ENCODE data around the gene CEP170B. TPM values are rescaled to one million over a fixed set of nuclear protein-coding genes. Genes with fewer than 3 reads are reported as not detected.
"Not testable (repeated sequence)": the region's sequence is repeated elsewhere in the genome, so short reads cannot be mapped to it uniquely, and the experiment has no call there.

Gene CEP170B
- total RNA-seq, 1 experiment from 2014 or later = 13.6 TPM

DNA sequence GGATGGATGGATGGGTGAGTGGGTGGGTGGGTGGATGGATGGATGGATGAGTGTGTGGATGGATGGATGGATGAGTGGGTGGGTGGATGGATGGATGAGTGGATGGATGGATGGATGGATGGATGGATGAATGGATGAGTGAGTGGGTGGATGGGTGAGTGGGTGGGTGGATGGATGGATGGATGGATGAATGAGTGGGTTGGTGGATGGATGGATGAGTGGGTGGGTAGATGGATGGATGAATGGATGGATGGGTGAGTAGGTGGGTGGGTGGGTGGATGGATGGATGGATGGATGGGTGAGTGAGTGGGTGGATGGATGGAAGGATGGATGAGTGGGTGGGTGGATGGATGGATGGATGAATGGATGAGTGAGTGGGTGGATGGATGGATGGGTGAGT is 25.2 kb downstream of the CEP170B start:
- not testable (repeated sequence) for H3K4me3 ChIP-seq, DNase-seq, H3K27me3 ChIP-seq, H3K36me3 ChIP-seq, H3K9me3 ChIP-seq

DNA sequence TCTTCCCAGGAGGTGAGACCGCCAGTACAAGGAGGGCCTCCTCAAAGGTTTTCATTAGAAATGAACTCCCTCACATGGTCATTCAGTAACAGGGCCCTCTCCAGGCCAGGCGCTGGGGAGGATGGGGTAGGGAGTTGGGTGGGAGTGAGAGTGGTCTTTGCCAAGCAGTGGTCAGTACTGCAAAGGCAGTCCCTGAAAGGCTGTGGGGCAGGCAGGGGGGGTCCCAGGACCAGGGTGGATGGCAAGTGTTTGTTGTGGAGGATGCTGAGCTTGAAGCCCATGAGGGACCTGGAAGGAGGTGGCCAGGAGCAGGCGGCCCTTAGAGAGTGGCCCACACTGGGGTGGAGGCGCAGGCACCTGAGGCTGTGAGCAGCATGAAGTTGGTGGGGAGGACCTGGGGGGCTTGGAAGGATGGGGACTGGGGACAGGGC is 26.1 kb downstream of the CEP170B start:
- Histone ChIP-seq H3K9me3 (no peaks in the 10 kb centered on the region), H3K36me3 (no peaks in the 10 kb centered on the region; the same call in 1 of the 2 replicates), H3K4me3 (no peak overlapping the region), H3K27me3 (no peaks in the 10 kb centered on the region)
- no peak for DNase-seq

DNA sequence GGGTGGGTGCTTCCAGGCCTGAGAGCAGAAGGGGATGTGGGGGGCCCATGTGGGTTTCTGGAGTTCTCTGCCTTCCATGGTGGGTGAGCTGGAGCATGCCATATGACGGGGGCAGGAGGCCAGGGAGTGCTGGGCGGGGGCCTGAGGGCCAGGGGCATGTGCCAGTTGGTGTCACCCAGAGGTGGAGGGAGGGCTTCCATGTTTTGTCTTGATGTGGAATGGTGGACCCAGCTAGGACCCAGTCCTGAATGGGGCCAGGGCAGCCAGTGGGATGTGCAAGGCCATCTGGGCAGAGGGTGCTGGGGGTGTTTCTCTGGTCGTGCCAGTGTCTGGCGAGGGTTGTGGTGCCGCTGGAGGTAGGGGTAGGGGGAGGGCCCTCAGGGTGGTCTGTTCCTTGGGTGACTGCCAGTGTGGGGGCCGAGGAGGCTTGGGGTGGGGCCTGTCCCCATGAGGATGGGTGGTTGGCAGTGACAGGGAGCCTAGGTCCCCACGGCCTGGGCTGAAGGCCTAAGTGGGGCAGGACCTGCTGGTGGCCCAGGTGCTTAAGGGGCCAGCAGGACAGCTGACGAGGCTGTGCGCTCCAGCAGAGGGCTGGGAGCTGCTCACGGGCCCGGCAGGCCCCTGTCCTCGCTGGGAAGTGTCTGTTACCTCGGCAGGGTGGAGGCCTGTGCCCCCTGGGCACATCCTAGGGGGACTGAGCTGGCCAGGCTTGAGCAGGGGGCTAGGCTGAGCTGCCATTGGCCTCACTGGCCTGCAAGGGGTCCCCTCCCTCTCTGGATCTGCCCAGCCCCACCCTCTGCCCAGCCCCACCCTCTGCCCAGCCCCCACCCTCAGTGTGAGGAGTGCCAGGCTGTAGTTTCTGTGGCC is 26.8 kb downstream of the CEP170B start:
- H3K36me3 ChIP-seq = no peaks in the 10 kb centered on the region
- DNase-seq = no peak
- no peaks in the 10 kb centered on the region for H3K27me3 ChIP-seq
- no peak overlapping the region for H3K4me3 ChIP-seq
- no peaks in the 10 kb centered on the region for H3K9me3 ChIP-seq

DNA sequence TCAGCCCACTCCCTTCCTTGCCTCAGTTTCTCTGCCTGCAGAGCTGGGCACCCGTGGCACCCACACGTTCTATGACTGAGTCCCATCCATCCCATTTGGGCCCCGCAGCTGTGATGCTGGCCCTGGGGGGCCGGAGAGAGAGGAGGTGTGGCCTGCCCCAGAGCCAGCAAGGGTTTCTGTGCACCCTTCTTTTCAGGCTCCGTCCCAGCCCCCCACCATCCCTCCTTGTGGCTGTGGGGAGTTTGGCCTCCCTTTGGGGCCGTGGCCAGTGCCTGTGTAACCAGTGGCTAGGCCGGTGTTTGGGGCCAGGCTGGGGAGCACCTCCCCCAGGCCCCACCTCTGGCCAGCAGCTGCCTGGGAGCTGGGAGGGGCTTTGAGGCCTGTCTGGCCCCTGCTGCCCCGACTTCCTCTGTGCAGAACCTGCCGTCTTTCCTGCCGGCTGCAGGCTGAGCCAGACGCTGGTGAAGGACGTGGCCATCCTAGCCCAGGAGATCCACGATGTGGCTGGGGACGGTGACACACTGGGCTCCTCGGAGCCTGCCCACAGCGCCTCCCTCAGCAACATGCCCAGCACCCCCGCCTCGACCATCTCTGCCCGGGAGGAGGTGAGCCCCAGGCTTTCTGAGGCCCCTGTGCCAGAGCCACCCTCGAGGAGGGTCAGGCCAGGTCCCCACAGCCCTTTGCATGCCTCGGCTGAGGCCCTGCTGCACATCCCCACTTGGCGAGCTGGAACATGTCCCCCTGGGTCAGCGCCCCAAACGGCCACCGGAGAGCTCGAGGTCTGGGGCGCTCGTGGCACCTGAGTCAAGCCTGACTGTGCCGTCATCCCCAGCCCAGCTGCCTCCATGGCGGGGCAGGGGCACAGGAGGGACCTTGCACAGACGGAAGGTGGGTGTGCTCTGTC is 27.7 kb downstream of the CEP170B start:
- Histone ChIP-seq H3K27me3 (no peaks in the 10 kb centered on the region), H3K9me3 (no peaks in the 10 kb centered on the region), H3K4me3 (no peak overlapping the region), H3K36me3 (no peaks in the 10 kb centered on the region)
- DNase-seq = no peak

DNA sequence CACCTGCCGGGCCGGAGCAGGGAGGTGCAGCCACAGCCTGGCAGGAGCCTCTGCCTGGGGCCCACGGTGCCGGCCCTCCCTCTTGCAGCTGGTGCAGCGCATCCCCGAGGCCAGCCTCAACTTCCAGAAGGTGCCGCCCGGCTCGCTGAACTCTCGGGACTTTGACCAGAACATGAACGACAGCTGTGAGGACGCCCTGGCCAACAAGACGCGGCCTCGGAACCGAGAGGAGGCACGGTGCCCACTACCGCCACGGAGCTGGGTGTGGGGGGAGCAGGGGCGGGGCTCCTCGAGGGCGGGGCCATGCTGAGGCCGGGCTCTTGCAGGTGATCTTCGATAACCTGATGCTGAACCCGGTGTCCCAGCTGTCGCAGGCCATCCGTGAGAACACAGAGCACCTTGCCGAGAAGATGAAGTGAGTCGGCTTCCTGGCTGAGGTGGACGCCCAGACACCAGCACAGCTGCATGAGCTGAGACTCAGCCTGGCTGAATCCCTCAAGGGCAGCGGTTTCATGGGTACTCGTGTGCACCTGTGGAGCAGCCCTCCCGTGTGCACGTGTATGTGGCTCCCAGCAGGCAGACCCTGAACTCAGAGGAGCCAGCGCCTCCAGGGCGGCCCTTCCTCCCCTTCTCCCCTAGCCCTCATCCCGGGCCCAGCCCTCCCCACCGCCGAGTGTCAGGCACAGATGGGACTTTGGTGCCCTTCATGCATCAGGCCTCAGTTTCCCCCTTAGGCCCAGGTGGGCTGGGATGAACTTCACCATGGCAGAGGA is 28.6 kb downstream of the CEP170B start:
- DNase-seq = no peak

DNA sequence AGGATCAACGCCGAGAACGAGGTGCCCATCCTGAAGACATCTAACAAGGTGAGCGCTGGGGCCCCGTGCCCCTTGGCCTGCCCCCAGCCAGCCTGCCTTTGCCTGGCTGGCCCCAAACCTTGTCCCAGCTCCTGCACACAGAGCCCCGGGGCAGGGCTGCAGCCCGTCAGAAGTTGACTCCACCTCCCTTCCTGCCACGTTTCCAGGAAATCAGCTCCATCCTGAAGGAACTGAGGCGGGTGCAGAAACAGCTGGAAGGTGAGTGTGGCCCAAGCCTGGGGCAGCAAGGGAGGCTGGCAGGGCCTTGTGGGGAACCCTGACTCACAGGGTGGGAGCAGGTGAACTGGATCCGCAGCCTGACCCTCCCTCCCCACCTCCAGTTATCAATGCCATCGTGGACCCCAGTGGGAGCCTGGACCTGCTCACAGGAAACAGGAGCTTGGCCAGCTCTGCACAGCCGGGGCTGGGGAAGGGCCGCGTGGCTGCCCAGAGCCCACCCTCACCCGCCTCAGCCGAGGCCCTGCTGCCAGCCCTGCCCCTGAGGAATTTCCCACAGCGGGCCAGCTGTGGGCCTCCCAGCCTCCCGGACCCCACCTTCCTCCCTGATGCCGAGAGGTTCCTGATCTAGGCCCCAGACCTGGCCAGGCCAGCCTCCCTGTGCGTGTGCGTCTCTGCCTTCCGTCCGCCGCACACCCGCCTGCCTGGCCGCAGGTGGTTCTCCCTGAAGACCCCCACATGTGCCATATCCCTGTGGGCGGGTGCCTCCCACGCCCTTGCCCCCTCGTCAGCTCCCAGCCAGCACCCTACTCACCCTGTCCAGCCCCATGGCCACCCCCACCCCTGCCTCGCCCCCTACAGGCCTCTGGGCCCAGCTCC is 29.5 kb downstream of the CEP170B start:
- H3K36me3 ChIP-seq = no peaks in the 10 kb centered on the region
- H3K4me3 ChIP-seq = no peak overlapping the region
- no peaks in the 10 kb centered on the region for H3K27me3 ChIP-seq
- H3K9me3 ChIP-seq = no peaks in the 10 kb centered on the region
- no peak for DNase-seq

More for the DNA sequence above, 28.6 kb downstream of the CEP170B start:
- Histone ChIP-seq H3K4me3 (no peak overlapping the region), H3K36me3 (no peaks in the 10 kb centered on the region), H3K27me3 (no peaks in the 10 kb centered on the region), H3K9me3 (no peaks in the 10 kb centered on the region)

DNA sequence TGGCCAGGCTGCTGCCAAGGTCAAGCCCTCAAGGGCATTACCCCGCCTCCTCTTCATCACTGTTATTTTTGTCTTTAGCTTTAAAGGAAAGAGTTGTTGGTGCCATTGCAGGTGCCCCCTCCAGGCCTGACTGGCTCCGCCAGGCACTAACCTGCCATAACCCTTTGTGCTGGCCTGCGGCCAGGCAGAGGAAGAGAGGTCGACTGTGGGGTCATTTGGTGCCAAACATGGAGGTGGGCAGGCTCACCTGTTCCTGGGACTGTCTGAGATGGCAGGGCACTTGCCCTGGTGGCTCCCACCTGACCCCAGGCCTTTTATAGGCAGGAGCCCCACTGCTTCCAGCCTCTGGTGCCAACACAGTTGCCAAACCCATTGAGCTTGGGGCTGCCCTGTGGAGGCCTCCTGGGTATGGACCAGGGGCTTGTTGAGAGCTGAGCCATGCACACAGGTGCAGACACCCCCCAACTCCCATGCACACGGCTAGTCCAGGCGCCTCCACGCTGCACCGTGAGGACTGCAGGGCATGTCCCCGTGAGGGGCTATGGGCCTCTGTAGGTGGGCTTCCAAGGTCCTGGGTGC is 30.2 kb downstream of the CEP170B start:
- no peaks in the 10 kb centered on the region for H3K9me3 ChIP-seq
- H3K4me3 ChIP-seq = no peak overlapping the region
- H3K27me3 ChIP-seq = no peaks in the 10 kb centered on the region
- DNase-seq = no peak
- no peaks in the 10 kb centered on the region for H3K36me3 ChIP-seq

DNA sequence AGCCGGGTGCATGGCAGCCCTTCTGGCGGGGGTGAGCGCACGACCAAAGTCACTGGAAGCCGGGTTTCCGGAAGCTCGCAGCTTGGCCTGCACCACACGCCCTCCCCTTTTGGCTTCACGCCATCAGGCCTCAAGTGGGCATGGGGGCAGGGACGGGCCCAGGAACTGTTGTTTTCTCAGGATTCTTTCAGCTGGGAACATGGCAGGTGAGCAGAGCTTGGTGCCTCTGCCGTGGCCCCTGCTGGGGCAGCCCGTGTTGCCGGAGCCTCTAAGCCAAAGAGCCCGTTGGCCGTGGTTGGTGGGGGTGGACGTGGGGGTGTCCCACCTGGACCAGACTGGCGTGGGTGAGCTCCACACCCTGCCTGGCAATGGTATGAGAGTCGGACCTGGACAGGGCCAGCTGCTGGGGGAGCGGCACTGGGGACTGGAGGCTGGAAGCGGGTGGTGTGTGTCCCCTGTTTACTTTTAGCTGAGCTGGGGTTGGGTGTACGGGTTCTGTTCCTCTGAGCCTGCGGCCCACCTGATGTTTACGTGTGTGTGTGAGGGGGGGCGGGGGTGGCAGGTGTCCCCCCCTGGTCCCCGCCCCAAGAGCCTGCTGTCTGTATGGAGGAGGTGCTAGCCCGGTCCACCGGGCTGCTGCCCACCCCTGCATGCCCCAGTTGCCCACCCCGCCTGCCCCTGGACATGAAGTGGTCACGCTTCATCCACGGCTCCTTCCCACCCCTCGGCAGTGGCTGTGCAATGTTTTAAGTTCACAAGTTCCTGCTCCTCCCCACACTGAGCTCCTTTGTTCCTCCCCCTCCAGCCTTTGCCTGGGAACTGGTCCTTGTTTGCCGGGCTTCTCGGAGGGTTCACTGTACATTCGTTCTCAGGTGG is 31.0 kb downstream of the CEP170B start:
- no peak for DNase-seq
- Histone ChIP-seq H3K9me3 (no peaks in the 10 kb centered on the region), H3K36me3 (no peaks in the 10 kb centered on the region), H3K4me3 (no peak overlapping the region), H3K27me3 (no peaks in the 10 kb centered on the region)

DNA sequence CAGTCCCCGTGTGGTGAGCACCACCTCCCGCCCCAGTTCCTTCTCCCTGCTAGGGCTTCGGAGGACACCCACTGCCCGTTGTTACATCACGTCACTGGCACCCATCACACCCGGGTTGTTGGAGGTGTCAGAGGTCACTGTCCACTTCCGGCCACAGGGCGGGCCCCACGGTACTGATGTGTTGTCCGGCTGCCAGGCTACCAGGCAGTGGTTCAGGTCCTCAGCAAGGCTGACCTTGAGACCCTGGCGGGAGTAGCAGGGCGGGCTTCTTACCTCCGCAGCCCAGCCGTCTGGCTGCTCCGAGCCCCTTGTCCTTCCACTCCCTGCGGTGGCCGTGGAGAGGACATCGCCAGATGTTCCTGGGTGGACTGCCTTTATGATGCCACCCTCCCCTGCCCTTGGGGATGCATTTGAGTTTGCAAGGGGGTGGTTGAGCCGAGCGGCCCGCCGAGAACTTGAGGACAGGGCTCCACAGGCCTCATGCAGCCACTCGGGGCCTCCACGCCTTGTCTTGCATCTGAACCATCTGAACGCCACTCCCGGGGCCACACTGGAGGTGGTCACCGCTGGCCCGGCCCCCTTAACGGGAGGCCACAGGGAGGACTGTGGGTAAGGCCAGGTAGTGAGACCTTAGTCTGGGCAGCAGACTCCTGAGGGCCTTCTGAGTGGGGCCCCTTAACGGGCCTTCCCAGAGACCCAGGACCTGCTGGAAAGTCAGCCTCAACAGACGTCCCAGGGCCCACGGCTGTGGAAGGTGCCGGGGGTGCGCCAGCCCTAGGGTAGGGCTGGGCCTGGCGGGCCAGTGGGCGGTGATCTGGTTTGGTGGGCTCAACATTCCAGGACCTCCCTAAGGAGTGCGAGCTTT is 32.5 kb downstream of the CEP170B start:
- Histone ChIP-seq H3K4me3 (no peak overlapping the region), H3K9me3 (no peaks in the 10 kb centered on the region), H3K36me3 (no peaks in the 10 kb centered on the region), H3K27me3 (no peaks in the 10 kb centered on the region)
- DNase-seq = no peak

DNA sequence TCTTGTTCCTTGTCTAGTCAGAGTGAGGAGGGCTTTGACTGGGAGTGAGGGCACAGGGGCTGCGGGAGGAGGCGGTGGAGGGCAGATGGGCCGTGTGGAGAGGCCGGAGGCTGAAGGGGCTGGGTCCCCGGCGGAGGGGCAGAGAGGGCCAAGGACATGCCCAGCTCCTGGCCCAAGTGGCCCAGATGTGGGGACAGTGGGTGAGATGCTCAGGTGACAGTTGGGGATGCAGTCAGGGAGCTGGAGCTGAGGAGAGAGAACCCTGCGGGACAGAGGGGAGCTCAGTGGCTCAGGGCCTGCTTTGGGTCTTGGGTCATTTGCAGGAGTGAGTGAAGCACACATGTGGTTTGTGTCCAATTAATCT is 33.1 kb downstream of the CEP170B start:
- H3K36me3 ChIP-seq = no peaks in the 10 kb centered on the region
- H3K27me3 ChIP-seq = no peaks in the 10 kb centered on the region
- H3K4me3 ChIP-seq = no peak overlapping the region
- no peak for DNase-seq
- H3K9me3 ChIP-seq = no peaks in the 10 kb centered on the region

DNA sequence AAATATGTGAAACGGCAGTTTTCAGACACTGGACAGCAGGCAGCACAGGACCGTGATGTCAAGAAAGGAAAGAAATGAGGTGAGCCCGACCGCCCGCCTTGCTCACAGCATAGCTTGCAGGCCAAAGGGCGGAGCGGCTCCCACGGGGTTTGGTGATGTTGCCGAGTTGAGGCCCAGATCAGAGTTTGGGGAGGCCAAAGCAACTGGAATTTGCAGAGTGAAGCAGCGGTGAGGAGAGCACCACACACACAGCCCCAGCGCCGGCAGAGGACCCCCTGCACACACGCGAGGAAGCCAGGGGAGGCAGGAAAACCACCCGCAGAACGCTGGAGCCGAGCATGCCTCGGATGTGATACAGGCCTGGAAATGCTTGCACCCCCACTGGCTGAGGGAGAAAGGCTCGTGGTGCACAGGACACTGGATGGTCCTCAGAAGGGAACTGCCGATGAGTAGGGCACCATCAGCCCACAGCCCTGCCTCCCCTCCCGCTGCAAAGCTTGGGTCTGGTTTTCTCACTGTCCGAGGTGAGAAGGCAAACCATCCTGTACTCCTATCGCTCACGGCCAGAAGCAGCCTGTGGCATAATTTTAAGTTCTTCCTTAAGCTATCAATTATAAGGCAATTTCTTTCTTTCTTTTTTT is 33.9 kb downstream of the CEP170B start:
- Histone ChIP-seq H3K9me3 (0 out of 2 replicates have a peak, but pooled peaks cover 4% of the 10 kb centered on the region), H3K36me3 (no peaks in the 10 kb centered on the region), H3K4me3 (no peak overlapping the region), H3K27me3 (no peaks in the 10 kb centered on the region)
- DNase-seq = no peak

DNA sequence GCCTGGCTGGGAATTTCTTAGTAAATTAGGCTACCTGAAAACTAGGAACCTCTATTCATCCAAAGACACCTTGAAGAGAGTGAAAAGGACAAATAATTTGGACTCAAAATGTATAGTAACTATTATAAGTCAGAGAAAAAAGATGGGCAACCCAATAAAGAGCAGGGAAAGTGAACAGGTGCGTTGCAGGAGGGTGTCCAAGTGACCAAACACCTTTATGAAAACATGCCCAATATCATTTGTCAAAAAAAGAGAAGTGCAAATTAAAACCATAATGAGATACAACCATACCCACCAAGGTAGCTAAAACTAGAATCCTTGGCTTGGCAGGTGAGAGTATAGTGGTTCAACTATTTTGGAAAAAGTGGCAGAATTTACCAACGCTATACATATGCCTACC is 34.7 kb downstream of the CEP170B start:
- Histone ChIP-seq H3K9me3 (0 out of 2 replicates have a peak, but pooled peaks cover 4% of the 10 kb centered on the region), H3K27me3 (no peaks in the 10 kb centered on the region), H3K4me3 (no peak overlapping the region), H3K36me3 (no peaks in the 10 kb centered on the region)
- DNase-seq = no peak

DNA sequence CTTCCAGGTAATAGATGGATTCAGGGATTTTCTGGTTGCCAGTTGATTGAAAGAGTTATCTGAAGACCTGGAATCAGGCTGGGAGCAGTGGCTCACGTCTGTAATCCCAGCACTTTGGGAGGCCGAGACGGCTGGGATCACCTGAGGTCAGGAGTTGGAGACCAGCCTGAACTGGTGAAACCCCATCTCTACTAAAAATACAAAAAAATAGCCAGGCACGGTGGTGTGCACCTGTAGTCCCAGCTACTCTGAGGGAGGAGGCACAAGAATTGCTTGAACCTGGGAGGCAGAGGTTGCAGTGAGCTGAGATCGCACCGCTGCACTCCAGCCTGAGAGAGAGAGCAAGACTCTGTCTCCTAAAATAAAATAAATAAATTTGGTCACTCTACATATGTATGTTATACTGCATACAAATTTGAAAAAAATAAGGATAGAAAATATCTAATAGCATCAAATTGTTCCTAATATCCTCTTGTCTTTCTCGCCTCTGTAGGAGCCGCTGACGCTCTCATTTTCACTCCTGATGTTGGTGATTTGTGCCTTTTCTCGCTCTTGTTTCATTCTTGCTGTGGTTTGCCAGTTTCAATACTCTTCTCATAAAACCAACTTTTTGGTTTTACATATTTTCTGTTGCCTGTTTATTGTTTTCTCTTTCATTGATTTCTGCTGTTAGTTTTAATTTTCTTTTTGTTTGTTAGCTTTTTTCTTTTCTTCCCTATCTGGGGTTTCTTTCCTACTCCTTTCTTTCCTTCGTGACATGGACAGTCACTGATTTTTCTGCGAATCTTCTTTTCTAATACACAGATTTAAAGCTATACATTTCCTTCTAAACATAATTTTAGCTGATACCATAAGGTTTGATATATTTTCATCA is 35.8 kb downstream of the CEP170B start:
- H3K4me3 ChIP-seq = no peak overlapping the region
- 0 out of 2 replicates have a peak, but pooled peaks cover 4% of the 10 kb centered on the region for H3K9me3 ChIP-seq
- DNase-seq = no peak
- H3K36me3 ChIP-seq = no peaks in the 10 kb centered on the region
- H3K27me3 ChIP-seq = no peaks in the 10 kb centered on the region

All from MG63 (cell line).